ENCODE measurements around the gene MAP3K4.

Gene MAP3K4

GRCh38 chr6:161035182-161035980 is 43.8 kb downstream of the MAP3K4 start:
- DNase-seq (ENCODE audit: extremely low read depth in 1 of 2, low read depth in 1 of 2) = no peak

GRCh38 chr6:161035981-161036263 is 44.4 kb downstream of the MAP3K4 start:
- no peak for DNase-seq (ENCODE audit: extremely low read depth in 1 of 2, low read depth in 1 of 2)

- DNase-seq (ENCODE audit: extremely low read depth in 1 of 2, low read depth in 1 of 2) = no peak
Observed at GRCh38 chr6:161037873-161038228, 46.3 kb downstream of the MAP3K4 start.

GRCh38 chr6:161038229-161039031 is 46.9 kb downstream of the MAP3K4 start:
- DNase-seq (ENCODE audit: extremely low read depth in 1 of 2, low read depth in 1 of 2) = no peak

- DNase-seq (ENCODE audit: extremely low read depth in 1 of 2, low read depth in 1 of 2) = no peak
Observed at GRCh38 chr6:161041274-161041673, 49.7 kb downstream of the MAP3K4 start.

GRCh38 chr6:161044335-161044734 is 52.8 kb downstream of the MAP3K4 start:
- DNase-seq (ENCODE audit: extremely low read depth in 1 of 2, low read depth in 1 of 2) = no peak

- no peak for DNase-seq (ENCODE audit: extremely low read depth in 1 of 2, low read depth in 1 of 2)
Observed at GRCh38 chr6:161048641-161049040, 57.1 kb downstream of the MAP3K4 start.

- DNase-seq (ENCODE audit: extremely low read depth in 1 of 2, low read depth in 1 of 2) = no peak
Observed at GRCh38 chr6:161050134-161050765, 58.7 kb downstream of the MAP3K4 start.

GRCh38 chr6:161053103-161053502 is 61.5 kb downstream of the MAP3K4 start:
- DNase-seq (ENCODE audit: extremely low read depth in 1 of 2, low read depth in 1 of 2) = no peak

GRCh38 chr6:161054876-161055275 is 63.3 kb downstream of the MAP3K4 start:
- DNase-seq (ENCODE audit: extremely low read depth in 1 of 2, low read depth in 1 of 2) = no peak

GRCh38 chr6:161056451-161056850 is 64.9 kb downstream of the MAP3K4 start:
- no peak for DNase-seq (ENCODE audit: extremely low read depth in 1 of 2, low read depth in 1 of 2)

GRCh38 chr6:161057103-161058091 is 65.8 kb downstream of the MAP3K4 start:
- DNase-seq (ENCODE audit: extremely low read depth in 1 of 2, low read depth in 1 of 2) = no peak

- no peak for DNase-seq (ENCODE audit: extremely low read depth in 1 of 2, low read depth in 1 of 2)
Observed at GRCh38 chr6:161058741-161059140, 67.2 kb downstream of the MAP3K4 start.

- no peak for DNase-seq (ENCODE audit: extremely low read depth in 1 of 2, low read depth in 1 of 2)
Observed at GRCh38 chr6:161061576-161061975, 70.0 kb downstream of the MAP3K4 start.

GRCh38 chr6:161064915-161065314 is 73.3 kb downstream of the MAP3K4 start:
- no peak for DNase-seq (ENCODE audit: extremely low read depth in 1 of 2, low read depth in 1 of 2)

GRCh38 chr6:161066511-161066910 is 74.9 kb downstream of the MAP3K4 start:
- no peak for DNase-seq (ENCODE audit: extremely low read depth in 1 of 2, low read depth in 1 of 2)

GRCh38 chr6:161067749-161068148 is 76.2 kb downstream of the MAP3K4 start:
- no peak for DNase-seq (ENCODE audit: extremely low read depth in 1 of 2, low read depth in 1 of 2)

- DNase-seq (ENCODE audit: extremely low read depth in 1 of 2, low read depth in 1 of 2) = no peak
Observed at GRCh38 chr6:161068321-161068741, 76.8 kb downstream of the MAP3K4 start.

GRCh38 chr6:161073930-161074329 is 82.4 kb downstream of the MAP3K4 start:
- no peak for DNase-seq (ENCODE audit: extremely low read depth in 1 of 2, low read depth in 1 of 2)

GRCh38 chr6:161074496-161075121 is 83.0 kb downstream of the MAP3K4 start:
- no peak for DNase-seq (ENCODE audit: extremely low read depth in 1 of 2, low read depth in 1 of 2)
